GM20431 (cell line): ENCODE measurements around the gene CES3.

Experiments used
- in situ Hi-C: fragments of 300-500 bp; cut with MseI, MboI; formaldehyde crosslinking; loops from one replicate; pipeline ENCODE4 v1.15.0; 2020; ENCODE audit warnings: low sequenced_read_pairs; ENCODE audit not compliant: unreplicated experiment

Gene CES3

DNA sequence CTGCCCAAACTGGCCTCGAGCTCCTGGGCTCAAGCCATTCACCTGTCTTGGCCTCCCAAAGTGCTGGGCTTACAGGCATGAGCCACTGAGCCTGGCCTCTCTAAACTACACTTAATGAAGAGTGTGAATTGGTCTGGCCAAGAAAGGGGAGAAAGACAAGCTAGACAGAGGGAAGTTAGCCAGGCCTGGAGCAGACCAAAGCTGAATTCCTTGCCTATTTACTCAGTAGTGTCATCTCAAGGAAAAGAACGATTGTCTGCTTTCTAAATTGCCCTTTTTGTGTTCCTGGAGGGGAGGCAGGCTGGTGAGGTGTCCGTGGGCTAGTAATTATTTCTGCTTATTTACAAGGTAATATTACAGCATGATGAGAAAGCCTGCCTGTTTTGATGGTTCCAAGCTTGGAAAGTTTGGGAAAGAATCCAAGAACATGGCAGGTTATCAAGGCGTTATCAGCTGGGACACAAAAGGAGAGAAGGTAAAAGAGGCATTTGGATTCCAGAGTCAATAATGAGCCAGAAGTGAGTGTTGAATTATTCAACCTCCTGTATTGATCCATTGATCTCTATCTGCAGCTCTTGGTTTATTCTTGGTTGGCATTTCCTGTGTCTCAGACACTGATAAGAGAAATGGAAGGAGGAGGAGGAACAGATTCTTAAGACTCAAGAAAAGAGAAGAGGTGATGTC, 61.6 kb downstream of the CES3 start:
- in situ Hi-C loops: no loop called here

GRCh38 chr16:67023689-67024088, 62.6 kb downstream of the CES3 start:
- in situ Hi-C loops: no loop called here
